GM21423 (cell line): ENCODE results near the gene IAPP.
"Not testable (repeated sequence)": the region's sequence is repeated elsewhere in the genome, so short reads cannot be mapped to it uniquely, and the experiment has no call there.

Source experiments
- ATAC-seq: cut with Tn5 transposase; IDR thresholded peaks from one replicate; pipeline ENCODE4 v1.9.1; 2021; ENCODE audit warnings: mild to moderate bottlenecking, moderate library complexity; ENCODE audit not compliant: unreplicated experiment

IAPP gene

DNA sequence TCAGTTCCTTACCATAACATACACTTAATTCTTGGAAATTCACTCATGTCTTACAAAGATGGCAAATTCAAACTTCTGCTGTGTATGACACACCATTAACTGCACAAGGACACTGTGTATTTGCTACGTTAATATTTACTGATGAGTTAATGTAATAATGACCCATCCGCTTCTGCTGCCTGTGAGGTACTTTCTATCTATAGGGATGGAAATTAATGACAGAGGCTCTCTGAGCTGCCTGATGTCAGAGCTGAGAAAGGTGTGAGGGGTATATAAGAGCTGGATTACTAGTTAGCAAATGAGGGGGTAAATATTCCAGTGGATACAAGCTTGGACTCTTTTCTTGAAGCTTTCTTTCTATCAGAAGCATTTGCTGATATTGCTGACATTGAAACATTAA, at the start of gene IAPP:
Gene IAPP, plus strand, starts transcription at position 301 of the 400 bp plus-strand sequence. CDS start 450 bp downstream, outside the sequence.
- ATAC-seq = no peak

DNA sequence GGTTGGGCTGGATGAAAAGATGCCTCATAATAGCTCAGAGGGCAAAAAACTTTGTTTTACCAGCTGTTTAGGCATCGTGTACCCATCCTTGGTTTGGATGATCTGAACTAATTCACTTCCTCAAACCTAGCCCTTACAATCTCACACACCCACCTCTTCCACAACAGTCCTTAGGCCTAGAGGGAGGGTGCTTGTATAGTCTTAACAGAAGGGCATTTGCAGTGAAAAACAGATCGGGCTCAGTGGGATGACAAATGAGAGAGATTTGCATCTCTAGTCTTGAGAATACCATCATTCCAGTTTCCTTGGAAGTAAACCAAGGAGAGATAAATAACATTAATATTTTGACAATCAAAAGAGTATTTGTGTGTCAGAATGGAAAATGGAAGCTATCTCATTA, 49.0 kb upstream of the IAPP start:
- ATAC-seq = no peak

DNA sequence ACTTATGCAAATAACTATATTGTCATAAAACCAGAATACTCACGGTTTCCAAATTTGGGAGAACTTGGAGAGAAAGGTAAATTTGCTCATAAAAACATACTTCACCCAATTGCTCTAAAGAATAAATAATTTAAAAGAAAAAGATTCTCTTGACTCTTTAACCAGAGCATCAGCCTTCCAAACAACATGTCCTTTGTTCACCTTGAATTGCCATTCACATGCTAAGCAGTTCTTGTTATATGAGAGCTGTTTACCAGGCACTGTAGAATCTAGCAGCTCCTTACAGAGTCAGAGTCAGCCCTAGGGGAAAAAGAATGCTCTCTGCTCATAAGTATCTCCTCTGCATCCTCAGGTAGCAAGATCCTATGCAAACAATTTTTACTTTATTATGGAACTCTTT, 48.2 kb upstream of the IAPP start:
- ATAC-seq = no peak

DNA sequence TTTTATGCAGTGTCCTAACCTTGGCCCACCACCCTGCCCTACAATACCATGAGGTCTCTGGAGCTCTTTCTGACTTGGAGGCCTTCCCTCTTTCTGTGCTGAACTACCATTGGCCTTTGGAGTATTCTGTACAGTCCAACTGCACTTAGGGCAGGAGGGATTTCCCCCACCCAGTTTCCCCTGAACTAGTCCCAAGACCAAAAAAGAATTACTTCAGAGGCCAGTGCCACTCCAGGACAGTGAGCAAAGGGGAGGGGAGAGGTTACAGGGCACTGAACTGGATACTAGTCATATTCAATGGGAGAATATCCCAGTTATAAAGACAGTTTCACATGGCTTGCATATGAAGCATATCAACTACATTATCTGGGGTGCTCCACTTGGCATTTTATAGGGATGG, 44.1 kb upstream of the IAPP start:
- no peak for ATAC-seq

DNA sequence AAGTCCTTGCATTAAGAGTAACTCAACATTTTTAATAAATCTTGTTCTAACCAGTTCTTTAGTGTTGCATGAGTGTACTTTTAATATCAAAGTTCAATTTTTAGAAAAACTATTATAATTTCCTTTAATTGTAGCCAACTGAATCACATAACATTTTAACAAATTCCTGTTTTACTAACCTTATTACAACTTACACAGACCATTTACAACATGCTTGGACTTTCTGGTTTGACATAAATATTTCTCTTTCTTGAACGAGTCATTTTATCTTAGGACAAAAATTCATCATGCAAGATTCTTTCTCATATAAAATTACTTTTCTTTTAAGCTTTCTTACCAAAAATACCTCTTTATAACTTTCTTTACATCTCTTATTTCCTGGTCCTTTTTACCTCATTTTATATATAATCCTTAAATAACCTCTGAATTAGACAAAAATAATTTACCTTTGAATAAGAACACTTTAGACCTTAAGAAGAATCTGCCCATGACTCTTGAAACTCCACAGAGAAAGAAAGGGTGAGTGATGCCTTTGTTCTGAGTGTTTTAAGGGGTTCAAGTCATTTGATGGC, 41.9 kb upstream of the IAPP start:
- no peak for ATAC-seq

DNA sequence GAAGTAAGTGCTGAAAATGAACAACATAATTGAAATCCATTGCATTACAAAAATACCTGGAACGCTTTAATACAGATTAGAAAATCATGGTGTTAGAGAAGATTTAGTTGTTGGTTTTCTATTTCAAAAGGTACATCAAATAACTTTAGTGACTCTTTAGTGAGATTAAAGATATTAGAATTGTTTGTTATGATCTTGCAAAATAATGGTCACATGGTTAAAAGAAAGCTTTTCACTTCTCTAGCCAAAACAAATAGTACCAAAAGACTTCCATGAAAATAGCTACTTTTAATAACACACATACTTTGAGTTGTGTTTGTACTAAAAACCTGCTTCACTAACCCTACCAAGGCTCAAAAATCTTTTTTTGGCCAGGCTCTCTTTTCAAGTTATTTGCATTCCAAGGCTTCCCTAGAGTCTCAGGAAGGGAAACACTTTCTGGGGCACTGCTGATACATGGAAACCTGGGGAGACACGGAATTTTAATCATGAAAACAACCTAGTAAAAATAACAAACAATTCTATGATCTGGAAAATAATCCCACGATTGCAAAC, 37.9 kb upstream of the IAPP start, which contains the start of gene SLCO1A2:
Gene SLCO1A2, minus strand, starts transcription at position 147 of the 555 bp plus-strand sequence. CDS start 270 bp downstream, outside the sequence.
- ATAC-seq = no peak

DNA sequence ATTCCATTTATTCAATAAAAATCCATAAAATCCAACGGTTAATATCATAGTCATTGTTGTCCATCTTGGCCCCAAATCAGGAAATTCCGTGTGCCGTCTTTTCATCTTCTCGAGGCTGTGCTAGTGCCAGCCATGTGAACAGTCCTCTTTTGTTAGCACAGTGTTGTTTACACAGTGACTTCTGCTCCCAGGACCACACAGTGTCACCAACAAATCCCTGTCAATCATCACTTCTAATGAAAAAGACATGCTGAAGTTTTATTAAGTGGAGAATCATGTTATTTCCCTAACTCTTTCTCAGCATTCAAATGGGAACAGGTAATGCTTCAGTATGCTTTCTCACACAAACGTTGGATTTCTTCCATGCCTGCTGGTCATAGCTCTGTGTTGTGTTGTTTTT, 36.0 kb upstream of the IAPP start:
- ATAC-seq = no peak

DNA sequence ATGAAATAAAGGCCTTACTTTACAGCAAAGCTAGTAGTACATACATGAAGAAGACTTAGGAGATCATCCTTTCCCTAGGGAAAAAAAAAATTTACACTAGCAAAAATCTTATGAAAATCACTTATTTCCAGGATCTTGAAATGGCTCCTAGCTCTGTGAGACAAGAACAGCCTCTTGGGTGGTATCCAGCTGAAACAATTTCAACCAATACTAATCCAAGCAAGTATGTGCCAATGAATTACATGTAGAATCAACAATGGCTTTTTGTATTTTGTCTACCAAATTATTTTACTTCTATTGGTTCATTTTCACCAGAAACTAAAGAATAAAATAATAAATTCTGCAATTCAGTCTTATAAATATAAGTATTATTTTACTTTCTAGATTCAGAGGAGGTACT, 35.2 kb upstream of the IAPP start:
- no peak for ATAC-seq

DNA sequence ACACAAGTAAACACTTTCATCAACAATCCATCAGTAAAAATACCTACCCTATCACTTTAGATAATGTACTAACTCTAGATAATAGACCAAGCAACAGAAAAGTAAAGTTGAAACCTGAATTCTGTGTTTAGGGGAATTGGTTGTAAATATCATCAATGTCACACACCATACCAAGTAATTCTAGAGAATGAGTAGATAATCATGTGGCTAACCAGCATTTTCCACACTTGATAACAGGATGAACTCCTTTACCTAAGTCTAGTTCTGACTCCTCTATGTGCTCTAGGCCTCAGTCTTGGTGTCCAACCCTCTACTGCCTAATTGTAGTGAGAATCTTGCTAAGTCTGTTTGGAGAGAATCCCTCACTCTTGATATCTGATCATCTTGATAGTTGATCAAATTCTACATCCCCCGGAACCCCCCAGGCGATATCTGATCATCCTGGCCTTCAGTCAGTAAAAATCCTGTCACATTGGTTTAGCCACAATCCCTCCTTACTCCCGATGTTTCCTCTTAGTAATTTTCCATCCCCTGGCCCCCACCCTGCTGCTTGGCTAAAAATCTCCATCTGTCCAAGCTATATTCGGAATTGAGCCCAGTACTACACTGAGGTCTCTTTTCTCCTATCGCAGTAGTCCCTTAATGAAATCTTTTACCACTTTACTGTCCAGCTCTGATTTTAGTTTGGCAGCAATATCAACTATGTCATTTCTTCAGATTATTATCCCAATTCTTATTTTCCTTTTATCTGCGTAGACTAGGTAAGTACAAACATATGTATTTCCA, 34.5 kb upstream of the IAPP start:
- ATAC-seq = no peak

DNA sequence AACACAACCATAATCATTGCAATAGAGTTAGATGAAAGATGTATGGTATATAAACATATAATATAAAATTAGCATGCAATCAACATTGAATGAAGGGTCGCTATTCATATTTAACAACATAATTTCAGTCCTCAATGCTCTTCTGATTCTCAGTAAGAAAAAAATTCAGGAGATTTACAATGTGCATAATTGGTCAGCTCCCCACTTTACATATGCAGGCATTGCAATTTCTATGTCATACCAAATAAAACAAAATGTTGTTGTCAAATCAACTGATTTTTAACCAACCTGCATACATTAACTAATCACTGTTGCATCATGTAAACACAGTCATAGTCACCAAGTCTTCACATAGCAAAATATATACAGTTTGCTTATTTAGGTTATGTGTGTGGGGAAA, 32.8 kb upstream of the IAPP start:
- ATAC-seq = no peak

DNA sequence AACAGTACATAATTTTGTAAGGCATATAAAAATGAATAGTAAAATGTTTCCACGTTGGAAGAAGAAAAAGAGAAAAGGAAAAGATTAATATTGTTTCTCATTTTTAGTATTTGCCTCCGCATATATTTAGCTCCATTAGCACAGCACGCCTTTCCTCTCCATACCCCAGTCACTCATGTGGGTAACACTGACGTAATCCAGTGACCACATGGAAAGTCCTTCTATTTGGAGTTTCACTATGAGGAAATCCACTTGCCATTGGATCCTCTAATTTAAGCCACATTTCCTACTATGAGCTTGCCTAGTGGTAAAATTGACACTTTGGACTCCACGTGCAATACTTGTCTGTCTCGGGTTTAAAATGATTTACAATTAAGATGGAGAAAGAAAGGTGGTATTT, 32.3 kb upstream of the IAPP start:
- no peak for ATAC-seq

DNA sequence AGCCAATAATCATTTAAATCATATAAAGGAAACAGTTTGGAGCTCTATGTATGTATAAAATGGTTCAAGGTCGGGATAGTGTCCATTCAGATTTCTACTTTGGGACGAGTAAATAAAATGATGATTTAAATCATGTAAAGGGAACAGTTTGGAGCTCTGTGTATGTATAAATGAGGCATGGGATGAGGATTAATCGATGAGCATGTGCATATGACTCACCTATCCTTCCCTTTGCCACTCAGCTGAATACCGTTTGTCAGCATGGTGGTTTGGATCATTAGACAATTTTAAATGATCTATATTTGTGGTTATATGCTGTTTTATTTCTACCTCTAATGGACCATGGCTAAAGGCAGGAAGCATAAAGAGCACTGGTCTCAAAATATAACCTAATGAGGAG, 30.9 kb upstream of the IAPP start:
- no peak for ATAC-seq

DNA sequence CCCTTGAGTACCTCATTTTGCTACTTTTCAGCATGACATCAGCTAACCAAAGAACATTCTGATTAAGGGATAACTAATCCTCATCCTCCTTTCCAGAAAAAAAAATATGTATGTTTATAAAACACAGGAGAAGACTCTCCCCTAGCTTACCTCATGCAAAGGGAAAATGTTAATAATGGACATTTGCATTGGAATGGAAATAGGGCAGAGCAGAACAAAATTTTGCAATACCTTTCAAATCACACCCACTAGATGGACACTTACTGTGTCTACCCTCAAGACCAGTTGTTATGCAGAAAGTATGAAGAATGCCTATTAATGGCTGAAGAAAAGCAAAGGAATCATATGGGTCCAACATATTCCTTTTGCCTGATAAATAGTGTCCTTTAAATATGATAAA, 29.1 kb upstream of the IAPP start:
- ATAC-seq = no peak

DNA sequence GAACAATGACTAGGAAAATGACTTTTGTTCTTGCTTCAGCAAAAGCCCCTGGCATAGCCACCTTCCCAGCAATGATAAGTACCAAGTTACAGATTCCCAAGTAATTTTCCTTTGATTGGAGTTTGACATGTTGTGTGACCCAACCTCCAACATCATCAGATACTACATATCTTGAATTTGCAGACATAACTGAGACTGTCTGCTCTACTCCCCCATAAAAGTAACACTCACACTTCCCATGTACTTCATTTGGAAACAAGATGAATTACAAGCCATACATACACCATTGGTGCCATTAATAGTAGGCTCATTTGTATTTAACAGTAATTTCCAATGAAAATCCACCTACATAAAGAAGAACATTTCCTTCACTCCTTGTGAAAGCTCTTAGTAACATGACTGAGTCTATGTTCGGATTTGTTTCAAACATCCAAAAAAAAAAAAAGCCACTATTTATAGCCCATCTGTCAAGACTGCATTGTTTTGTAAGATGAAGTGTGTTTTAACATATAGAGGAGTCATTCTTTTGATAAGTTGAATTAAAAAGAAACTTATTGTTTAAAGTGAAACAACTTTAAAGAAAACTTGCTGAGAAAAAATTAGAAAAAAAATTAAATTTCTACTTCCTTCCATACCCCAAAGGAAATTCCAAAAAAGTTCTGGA, 26.0 kb upstream of the IAPP start:
- ATAC-seq = no peak

DNA sequence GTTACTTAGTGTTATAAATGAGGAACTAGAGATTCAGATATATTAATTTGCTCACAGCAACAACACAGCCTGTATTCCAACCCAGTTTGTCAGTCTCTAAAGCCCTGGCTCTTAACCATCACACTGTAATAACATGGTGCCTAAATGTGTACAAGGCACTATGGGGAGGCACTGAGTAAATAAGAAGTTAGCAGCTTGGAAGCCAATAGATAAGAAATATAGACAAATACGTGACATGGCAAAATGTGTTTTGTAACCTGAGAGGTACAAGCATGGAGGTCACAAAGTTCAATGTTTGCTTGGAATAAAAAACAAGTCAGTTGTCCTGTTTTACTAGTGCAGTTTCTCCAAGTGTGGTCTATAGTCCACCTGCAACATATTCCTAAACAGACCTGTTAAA, 21.7 kb upstream of the IAPP start:
- ATAC-seq = no peak

DNA sequence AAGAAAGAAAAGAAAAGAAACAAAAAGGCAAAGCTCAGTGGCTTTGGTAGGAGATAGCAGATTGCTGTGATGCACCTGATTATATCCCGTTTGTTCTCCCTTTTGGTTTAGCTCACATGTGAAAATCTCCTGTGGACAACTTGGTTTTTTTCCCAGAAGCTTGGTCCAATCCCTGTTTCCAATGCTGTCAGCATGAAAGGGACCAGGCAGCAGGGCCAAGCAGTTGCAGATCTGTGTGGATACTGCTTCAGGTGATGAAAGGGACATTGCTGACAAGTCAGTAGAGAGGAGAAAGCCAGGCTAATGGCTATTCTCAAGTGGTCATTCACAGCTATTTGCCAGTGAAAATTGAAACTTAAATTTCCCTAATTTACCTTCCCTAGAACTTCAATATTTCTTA, 19.2 kb upstream of the IAPP start:
- ATAC-seq = no peak

DNA sequence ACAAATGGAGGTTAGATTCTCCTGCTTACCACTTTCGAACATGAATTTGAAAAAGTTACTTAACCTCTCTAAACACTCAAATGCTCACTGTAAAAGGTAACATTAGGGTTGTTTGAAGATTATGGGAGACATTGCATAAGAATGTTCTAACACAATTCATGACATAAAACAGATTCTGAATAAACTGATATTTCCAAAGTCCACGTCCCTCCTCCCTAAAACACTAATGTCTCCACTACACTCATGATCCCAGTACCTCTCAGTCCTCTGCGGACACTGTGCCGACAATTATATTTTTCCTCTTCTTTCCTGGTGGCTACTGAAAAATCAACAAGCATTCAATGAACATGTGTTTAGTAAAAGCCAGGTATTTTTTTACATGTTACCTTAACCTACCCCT, 18.8 kb upstream of the IAPP start:
- ATAC-seq = no peak

DNA sequence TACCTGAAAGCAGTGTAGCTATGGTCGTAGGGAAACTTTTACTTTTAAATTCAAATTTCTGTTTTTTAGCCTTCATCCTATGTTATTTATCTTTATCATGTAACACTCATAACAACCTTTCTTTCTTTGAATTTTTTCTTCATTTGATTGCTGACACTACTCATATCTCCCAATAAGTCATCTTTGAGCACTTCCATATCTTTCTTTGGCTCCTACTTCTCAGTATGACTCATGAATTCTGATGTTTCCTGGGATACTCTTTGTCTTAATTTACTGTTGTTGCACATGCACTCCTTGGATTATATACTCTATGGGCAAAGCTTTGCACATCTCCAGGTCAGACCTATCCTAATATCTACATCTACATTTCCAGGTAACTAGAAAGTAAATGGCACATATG, 18.1 kb upstream of the IAPP start:
- no peak for ATAC-seq

DNA sequence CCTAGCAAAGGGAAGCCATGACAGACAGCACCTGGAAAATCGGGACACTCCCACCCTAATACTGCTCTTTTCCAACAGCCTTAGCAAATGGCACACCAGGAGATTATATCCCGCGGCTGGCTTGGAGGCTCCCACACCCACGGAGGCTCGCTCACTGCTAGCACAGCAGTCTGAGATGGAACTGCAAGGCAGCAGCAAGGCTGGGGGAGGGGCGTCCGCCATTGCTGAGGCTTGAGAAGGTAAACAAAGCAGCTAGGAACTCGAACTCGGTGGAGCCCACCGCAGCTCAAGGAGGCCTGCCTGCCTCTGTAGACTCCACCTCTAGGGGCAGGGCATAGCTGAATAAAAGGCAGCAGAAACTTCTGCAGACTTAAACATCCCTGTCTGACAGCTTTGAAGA, 12.1 kb upstream of the IAPP start:
- not testable (repeated sequence) for ATAC-seq

DNA sequence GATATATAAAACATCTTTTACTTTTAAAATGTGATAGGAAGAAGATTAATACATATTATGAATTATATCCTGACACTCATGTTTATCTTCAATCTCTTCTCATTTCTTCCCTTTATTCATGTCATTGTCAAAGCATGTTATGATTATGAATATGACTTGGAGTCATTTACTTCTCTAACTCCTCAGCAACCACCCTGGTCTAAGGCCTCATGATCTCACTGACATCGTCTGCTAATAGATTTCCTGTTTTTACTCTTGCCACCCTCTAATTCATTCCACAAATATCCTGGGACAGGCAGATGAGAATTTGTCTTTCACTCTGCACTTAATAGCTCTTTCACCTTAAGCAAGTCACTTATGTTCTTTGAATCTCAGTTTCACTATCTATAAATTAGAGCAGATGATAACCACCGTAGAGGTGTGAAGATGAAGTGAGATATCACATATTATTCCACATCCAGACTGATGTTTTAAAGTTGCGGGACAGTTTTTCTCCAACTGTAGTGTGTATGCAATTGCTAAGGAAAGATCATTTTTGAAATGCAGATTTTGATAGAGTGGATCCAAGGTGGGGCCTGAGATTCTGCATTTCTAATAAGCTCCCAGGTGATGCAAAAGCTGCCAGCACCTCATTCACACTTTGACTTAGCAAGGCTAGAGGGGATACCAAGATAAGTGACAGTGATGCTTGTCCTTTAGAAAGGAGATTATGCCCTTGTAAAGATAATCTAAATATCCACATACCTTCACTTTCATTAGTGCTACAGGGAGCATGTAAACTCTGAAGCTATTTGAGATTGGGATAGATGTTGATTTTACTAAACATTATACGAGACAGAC, 3.3 kb upstream of the IAPP start:
- ATAC-seq = no peak

DNA sequence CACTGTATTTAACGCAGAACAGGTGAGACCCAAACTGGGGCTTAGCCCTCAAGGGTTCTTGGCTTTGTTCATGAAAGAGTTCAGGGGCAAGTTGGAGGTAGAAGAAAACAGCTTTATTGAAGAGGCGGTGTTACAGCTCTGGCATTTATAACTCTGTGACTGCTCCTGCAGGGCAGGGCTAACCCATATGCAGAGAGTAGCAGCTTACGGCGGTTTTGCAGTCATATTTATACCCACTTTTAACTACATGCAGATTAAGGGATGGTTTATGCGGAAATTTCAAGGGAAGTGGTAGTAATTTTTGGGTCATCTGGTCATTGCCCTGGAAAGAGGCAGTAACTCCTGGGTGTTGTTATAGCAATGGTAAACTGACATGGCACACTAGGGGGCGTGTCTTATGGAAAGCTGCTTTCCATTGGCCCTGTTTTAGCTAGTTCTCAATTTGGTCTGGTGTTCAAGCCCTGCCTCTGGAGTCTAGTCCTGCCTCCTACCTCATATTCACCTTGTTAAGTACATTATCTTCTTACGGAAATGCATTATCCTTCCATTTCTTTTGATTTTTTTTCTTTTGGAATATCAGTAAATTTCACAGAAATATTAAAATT, 1.8 kb upstream of the IAPP start:
- ATAC-seq = no peak
